ENCODE results near the gene ENC1.

ENC1 gene

DNA sequence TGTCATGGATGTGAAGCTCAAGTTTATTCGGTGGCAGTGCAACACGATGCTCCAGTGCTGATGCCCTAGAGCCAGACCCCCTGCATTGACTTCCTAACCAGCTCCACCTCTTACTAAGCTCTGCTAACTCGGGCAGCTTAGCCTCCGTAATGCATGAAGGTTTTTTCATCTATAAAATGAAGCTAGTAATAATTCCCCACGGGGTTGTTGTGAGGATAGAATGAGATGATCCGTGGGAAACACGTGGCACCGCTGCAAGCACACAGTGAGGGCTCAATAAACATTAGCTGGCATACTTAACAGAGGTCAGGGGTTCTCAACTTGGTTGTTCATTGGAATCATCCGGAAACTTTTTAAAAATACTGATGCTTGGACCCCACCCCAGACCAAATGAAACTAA lies 6.8 kb downstream of the ENC1 start:
- DNase-seq = no peak

DNA sequence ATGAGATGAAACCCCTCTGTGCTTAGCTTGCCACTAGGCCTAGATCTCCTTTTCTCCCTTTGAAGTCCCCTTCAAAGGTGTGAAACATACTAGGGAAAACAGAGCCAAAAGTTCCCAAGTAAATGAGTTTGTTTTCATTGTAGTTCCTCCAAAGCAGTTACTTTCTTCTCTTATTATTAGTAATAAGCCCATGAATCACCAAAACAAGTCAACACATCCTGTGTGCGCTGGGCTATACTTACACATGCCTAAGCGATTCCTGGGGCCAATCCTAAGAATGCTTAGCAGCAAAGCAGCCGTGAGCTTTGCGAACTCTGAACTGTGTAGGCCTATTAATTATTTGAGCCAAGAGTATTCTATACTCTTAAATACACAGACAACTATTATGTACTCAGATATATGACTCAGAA lies 7.6 kb downstream of the ENC1 start:
- no peak for DNase-seq

DNA sequence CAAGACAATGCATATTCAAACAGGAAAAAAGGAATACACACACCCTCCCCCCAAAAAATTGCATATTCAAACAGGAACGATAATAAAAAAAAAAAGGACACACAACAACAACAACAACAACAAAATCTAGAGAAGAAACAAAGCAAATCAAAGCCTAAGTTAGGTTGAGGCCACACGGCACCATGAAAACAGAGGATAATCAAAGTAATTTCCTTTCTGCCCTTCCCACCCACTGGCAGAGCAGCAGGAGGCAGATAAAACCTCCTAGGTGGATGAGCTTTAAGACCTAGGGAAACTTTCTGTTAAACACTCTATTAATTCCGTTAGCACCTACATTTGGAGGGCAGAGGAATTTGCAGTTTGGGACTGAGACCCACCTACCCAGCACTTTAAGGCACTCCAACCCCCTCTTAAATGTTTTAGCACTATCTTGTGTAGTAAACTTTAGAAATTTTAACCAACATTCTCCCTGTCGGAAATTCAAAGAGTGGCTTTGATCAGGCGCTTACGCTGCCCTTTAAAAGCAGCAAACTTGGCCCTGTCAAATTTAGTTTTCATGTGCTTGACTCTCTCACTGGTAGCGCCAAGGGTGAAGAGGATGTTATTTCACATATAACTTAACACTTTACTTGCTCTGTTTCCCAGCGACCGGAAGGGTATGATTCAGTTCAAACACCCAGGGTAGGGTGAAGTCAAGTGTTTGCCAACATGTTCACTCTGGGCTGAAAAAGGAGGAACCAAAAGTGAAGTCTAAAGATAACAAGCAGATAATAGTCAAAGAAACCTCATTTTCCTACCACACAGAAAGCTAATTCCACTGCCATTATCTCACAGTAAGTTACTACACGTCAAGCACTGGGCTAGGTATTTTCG lies 9.2 kb downstream of the ENC1 start:
- no peak for DNase-seq

DNA sequence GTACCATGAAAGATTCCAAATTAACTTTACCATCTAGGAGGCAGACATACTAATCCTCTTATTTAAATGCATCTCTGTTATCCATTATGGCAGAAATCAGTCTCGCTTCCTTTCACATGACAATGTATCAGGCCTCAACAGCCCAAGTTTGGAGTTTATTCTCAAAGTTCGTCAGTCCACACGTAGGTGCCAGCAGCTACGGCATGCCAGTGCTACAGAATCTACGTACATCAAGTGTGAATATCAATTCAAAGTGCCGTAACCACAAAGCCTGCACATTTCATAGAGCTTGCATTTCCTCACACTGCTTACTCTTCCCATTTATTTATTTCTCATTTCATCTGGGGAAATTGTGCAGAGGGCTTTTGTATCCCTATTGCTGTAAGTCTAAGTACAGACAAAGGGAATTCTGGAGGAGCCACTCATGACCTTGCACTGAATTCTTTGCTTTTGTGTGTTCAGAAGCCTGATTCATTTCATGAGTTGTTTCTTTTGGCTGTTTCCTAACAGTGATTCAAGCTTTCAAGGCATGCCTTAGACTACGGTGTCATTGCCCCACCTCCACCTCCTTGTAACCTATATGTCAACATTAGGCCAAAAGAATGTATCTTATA lies 10.0 kb downstream of the ENC1 start:
- DNase-seq = no peak

DNA sequence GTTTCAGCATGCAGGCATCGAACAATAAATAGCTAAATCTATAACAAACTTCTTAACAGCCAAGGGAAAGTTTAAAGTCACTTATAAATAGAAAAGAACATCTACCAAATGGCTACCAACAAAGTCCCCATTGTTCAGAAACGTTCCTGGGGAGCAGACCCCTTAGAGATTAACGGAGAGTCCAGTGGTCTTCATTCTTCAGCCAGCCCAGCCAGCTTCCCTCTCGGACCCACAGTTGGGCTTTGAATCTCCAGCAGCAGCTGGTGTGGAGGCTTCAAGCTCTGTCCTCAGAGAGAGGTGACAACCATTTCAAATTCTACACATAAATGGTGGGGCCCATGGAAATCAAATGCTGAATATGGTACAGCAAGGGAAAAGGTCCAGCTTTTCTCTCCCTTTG lies 11.2 kb downstream of the ENC1 start:
- no peak for DNase-seq

DNA sequence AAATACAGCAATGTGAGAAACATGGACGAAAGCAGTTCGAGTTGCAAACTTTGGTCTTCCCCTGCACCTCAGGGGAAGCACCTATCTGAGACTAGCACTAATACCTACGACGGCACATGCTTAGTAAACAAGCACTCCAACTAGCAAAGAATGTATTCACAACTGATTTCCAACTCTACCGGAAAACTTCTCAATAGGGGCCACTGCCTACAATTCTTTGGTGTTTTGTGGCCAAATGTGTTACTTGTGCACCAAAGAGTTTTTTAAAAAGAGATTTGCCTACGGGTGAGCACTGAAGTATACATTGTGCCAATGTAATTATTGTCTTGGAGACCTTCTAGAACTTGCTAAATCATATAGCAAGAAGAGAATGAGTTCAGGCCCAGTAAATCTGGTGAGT lies 12.2 kb downstream of the ENC1 start:
- no peak for DNase-seq

DNA sequence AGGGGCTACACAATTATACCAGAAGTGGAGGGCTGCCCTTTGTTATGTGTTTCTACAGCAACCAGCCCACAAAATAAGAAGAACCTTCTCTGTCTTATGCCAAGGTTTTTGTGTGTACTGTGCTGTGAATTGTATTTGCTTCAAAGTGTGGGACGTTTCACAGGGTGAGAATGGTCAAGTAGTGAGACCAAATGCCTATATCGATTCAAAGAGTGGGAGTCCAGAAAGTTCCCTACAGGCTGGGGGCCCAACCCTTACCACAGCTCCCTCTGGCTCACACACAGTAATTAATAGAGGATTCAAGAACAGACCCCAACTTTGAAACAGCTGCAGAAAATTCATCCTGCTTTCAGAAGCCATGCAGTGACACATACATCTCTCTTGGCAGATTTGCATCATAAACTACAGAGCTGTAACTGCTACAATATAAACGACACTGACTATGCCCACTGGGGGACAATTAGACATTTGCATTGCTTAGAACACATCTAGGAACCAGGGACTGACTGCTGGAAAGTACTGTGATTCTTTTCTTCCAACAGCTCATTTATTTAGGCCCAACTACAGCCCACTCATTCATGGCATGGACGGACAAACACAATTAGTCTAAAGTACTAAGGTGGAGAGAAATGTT lies 12.8 kb downstream of the ENC1 start:
- no peak for DNase-seq

DNA sequence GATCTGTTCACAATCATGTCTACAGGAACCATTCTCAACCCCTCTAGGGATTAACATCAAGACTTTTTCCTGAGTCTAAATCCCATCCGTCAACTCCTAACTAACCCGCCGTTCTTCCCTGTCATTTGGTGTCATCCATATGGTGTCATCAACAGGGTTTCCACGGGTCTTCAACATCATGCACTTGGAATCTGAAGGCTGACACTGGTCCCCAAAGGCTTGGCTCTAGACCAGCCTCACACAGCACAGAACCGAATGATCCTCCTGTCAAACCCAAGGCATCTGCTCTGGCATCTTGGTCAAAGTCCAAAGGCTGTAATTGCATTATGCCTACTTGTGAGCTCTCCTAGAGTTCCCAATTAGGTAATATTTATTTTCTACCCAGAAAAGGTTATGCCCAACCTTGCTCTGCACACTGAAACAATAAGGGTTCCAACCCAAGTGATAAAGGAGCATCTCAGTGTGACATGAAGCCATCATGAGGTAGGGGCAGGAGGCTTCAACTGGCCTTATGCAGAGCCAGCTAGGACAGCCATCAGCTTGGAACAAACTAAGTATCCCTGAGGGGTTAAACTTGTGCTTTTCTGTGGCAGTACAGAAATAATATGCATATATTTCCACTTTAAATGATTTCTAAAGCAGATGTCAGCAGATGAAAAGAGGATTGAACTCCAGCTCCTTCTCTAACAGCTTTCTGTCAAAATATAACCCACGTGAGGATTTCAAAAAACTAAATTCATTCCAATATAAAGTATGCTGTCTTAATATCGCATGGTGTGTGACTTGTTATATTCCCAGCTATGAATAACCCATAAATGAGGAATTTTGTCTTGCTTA lies 13.9 kb downstream of the ENC1 start:
- DNase-seq = no peak

DNA sequence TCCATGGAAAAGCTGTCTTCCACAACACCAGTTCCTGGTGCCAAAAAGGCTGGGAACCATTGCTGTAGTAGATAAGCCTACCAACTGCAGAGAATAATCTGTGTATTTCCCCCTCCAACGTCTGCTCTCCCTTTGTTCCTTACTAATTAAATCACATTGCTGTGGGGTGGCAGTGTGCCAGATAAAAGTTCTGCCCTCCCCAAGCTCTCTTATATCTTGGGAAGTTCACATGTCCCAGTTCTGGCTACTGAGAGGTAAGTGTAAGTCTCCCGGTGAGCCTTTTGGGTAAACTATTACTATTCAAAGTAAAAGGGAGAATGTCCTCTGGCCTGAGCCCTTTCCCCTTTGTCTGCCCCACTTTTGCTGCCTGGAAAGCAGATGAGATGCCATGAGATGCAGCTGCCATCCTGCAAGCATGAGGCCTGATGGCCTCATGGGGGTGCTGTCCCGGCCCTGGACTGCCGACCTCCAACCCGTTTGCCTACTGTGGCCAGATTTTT lies 14.7 kb downstream of the ENC1 start:
- DNase-seq = peak in 5 of 56 donors; percentile 22 to 48 (median 30)

DNA sequence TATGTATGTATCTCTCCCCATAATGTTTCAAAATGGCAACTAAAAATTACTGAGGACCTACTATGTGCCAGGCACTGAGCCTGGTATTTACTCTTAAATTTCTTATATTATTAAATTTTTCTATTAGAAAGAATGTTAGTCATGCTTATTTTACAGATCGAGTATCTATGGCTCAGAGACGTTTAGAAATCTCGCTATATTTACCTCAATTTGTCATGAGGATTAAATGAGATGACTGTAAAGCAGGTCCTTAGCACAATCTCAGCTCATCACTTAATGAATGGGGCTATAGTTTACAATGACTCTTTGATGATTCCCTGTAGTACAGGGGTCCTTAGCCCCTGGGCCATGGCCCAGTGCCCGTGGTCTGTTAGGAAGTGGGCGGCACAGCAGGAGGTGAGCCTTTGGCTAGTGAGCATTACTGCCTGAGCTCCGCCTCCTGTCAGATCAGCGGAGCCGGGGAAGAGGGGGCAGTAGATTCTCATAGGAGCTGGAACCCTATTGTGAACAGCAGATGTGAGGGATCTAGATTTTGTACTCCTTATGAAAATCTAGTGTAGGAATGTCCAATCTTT lies 15.5 kb downstream of the ENC1 start:
- no peak for DNase-seq

DNA sequence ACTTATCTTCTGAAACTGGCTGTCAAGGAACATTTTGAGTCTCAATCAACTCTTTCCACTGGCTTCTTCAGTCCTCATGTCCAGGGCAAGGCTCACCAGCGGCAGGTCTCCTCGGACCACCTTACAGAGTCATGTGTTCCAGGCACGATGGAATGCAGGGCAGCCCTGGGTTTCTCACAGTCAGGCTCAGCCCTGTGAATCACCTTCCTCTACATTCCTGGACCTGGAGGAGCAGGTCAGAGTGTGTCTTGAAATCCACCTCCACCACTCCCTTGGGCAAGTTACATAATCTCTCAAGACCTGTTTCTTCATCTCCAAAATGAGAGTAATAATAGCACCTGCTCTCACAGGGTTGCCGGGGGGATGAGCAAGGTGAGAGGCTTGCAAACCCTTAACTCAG lies 16.0 kb downstream of the ENC1 start:
- no peak for DNase-seq

DNA sequence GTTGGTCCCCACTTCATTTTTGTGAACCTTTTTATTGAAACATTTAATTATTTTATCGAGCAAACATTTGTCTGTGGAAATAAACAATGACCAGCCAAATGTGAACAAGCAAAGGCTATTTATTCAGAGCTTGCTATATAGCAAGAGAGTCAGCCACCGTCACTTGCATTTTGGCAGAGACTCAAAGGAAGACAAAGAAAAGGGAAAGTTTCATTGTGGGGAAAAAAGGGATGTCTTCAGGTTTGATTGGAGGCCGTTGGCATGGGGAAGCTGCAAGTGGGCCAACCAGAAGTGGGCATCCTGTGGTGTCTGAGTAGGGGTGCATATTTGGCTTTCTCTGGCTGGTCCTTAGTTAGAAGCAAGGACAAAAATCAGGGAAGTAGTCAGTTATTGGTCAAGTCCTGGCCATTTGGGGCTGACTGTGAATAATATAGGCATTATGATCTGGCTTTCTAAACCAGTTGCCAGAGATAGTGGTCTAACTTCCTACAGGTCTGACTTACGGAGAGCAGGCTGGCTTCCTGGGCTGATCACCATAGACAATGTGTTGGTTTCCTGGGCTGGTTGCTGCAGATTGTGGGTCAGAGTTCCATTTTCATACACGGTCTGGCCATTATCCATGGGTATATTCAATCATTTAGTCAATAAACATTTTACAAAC lies 16.6 kb downstream of the ENC1 start:
- no peak for DNase-seq

DNA sequence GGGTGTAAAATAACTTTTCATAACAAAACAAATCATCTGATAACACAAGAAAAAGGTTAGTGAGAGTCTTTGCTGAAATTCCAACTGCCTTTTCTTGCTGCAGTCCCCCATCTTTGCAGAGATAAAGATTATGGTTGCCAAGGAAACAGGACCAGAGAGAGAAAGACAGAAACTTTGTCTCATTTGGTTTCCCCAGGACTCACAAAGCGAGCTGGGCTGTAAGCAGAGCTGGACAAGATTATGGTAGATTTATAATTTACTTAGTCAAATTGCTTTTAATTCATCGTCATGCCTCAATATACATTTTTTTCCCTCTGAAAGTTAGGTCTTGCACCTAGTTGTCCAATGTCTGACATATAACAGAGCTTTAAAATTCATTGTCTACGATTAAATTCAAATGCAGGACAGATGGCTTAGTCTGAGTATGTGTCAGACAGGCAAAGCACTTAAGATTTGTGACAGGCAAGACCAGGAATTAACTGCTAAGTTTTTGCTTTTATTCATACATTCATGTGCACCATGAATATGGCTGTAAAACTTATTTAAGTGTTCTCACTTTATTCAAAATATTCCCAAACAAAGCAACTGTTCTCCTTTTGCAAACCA lies 17.4 kb downstream of the ENC1 start:
- no peak for DNase-seq

DNA sequence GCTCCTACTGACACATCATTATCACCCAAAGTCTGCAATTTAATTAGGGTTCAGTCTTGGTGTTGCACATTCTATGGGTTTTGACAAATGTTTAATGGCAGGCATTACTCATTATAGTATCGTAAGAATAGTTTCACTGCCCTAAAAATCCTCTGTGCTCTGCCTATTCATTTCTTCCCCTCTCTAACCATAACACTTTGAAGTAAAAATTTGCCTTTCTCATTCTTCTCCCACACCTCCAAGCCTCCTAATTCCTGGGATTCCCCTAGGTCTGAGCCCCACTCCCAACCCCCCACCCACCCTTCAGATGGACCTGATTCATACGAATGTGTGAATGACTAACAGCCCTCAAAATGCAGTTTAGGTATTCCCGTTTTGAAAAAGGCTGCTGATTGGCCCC lies 18.4 kb downstream of the ENC1 start:
- DNase-seq = no peak

DNA sequence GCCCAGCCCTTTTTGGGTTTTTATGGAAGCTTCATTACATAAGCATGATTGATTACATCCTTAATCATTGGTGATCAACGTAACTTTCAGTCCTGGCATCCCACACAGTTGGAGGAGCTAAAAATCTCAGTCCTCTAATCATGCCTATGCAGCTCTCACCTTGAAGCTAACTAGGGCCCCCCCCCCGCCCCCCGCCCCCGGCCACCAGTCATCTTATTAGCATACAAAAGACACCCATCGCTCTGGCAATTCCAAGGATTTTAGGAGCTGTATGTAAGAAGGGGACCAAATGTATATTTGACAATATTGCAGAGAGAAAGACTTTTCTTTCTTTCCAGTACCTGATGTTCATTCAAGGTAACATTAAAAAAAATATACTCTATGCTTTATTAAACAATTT lies 19.0 kb downstream of the ENC1 start:
- DNase-seq = no peak

DNA sequence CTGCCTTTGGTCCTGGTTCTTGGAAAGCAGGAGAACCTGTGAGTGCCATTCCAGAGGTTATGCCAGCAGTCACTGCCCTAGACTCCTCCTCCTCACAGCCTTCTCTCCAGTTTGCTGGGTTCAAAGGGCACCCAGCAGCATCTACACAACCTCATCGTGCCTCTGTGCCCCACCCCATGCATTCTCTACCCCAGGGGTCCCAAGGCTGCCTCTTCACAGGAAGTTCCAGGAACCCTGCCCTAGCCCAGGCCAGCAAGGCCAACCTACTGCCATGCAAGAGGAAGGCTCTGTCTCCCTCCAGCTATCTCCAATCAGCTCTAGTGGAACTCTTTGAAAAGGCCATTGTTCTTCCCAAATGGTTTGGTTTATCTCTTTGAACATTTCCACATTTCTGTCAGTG lies 21.2 kb downstream of the ENC1 start:
- no peak for DNase-seq

DNA sequence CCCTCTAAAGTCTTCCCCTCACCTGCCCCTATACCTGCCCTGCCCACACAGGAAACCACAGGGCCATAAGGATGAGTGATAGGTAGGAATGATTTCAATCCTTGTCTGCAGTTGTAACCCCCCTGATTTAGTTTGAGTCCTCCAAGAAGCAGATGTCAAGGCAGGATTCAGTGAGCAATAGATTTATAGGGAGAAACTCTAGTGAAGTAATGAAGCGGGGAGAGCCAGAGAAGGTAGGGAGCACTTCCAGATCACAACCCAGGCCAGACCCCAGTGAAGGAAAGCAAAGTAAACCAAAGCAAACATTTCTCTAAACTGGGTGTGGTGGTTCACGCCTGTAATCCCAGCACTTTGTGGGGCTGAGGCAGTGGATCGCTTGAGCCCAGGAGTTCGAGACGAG lies 22.4 kb downstream of the ENC1 start:
- no peak for DNase-seq

DNA sequence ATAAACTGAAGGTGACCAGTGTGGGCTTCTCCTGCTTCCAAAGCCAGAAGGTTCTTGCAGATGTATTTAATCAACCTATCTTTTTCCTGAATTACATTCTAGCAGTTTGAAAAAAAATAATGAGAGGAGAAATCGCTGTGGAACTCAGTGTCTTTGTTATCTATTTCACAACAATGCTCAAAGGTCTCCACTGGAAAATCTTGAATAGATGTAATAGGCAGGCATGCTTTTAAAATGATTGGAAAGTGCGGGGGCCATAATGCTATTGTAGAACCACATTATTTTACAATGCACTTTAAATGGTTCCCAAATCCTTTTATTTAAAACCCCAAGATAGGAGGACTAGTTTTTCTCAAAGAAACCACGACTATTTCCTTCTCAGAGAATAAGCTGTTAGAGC lies 23.3 kb downstream of the ENC1 start:
- DNase-seq = no peak

DNA sequence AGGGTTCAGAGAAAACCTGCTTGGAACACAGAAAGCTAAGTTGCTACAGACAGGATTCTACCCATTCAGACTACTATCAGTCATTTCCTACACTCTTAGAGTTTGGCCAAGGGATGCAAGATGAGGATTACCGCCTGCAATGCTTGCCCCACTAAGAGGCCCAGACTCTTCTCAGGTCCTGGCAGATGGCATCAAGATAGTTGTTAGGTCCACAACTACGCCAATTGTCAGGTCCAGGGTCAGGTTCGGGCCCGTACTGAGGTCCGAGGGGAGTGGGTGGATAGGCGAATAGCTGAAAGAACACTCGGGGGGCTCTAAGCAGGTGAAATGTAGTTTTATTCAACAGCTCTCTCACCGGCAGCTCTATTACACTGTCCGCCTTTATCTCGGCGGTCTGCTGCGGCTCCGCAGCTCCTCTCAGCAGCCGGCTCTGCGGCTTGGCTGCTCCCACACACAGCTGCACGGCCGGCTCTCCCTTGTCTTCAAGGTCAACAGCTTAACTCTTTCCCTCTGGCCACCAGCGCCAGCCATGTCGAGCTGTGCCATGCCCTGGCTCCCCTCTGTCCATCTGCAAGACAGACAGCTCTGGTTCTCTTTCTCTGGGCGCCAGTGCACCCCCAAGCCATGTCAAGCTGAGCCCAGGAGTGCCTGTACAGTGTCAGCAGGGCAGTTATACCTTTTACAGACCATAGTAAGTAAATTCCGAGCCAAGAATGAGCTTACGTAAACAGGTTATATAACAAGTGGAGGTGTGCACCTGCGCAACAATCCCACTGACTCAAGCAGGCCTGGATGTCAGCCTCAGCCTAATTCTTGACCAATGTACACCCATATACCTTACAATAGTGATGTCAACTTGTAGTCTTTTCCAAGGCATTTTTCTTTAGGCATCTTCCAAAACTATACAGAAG lies 24.0 kb downstream of the ENC1 start:
- peak in 3 of 56 donors; percentile 15 to 20 (median 17) for DNase-seq

Measured in amygdala (tissue), 56 donors.